DOHH2 (cell line): ENCODE data around the gene CRCP.

ENCODE experiments used
- CTCF ChIP-seq: fragments of 200-600 bp; sonication (generic); IDR thresholded peaks from one replicate; pipeline ENCODE4 v1.5.1; 2014; ENCODE audit warnings: antibody characterized with exemption, mild to moderate bottlenecking, low read depth, low read length; ENCODE audit not compliant: poor library complexity, severe bottlenecking
- EZH2phosphoT487 ChIP-seq: fragments of 200-600 bp; sonication (generic); IDR thresholded peaks from 2 replicates; pipeline ENCODE4 v1.6.1; 2017; ENCODE audit warnings: borderline replicate concordance, mild to moderate bottlenecking, antibody characterized with exemption, low read length, moderate library complexity, mixed read lengths

GRCh38 chr7:66169616-66170015 is 55.0 kb downstream of the CRCP start:
- TF ChIP-seq CTCF (no peak), EZH2phosphoT487 (no peak)
